Nucleus accumbens (tissue), 56 donors: ENCODE measurements around the gene TREML4.

Experiments used
- DNase-seq, 56 donors: peaks; one replicate each; lab custom pipeline; 2025; lab: John Stamatoyannopoulos, UW

TREML4 gene

GRCh38 chr6:41247882-41248705 lies 19.9 kb downstream of the TREML4 start:
- no peak for DNase-seq

DNA sequence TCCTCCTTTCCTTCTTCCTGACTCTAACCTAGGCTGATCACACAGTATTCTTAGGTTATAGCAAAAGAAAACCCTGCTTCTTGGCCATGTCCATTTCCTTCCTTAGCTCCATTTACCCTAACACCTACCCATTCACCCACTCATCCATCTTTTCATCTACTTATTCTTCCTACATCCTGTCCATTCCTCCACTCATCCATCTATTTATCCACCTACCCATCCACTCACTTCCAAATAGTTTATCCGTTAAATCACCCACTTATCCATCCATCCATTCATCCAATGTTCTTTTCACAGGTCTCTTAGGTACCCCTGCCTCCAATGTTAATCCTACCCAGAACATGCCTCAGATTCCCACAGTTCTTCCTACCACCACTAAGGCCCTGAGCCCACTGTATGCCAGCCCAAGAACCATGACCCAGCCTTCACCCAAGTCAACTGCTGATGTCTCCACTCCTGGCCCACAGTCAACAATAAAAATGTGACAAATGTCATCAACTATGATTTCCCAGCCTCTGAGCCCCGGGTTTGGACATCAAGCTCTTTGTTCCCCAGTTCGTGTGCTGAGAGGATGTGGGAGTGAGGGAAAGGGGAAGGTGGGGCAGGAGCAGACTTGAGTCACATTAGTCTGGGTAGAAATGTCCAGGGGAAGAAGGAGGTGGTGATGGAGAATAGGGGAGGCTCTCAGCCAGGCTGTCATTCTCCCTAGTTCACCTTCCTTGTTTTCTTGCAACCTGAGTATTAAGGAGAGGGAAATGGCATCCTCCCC lies 24.4 kb downstream of the TREML4 start:
- DNase-seq: no peak

DNA sequence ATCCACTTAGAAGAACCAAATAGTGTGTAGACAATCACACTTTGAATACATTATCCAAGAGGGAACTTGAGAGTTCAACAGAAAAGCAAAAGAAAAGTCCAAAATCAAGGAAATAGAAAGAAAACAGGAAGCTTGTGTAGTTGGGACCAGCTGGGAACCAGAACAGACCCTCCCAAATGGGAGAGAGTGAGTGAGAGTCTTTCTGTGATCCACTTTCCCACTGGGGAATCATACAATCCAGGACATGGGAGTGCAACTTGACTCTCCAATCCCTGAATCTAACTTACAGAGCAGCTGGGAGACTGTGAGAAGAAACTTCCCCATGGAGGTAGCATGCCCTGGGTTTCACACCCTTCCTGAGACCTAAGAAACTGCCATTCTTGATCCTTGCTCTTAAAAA lies 27.0 kb downstream of the TREML4 start:
- no peak for DNase-seq

GRCh38 chr6:41255638-41256246 lies 27.6 kb downstream of the TREML4 start:
- DNase-seq: no peak

DNA sequence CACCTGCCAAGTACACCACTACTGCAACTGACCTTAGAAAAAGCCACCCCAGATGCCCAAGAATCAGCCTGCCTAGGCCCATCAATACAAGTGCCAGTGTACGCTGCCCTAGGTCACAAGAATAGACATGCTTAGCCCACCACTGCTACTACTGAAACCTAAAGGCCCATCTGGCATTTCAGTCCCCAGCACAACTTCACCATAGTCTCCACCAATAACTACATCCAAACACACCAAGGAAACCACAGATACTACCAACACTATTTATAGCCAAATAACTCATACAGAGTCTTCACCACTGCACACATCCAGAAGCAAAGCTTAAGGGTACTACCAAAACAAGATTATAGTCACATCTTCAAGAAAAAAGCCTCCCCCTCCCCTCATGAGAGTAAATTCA lies 28.2 kb downstream of the TREML4 start:
- DNase-seq: no peak

GRCh38 chr6:41257369-41258195 lies 29.4 kb downstream of the TREML4 start:
- no peak for DNase-seq

GRCh38 chr6:41258196-41258493 lies 30.0 kb downstream of the TREML4 start:
- no peak for DNase-seq

DNA sequence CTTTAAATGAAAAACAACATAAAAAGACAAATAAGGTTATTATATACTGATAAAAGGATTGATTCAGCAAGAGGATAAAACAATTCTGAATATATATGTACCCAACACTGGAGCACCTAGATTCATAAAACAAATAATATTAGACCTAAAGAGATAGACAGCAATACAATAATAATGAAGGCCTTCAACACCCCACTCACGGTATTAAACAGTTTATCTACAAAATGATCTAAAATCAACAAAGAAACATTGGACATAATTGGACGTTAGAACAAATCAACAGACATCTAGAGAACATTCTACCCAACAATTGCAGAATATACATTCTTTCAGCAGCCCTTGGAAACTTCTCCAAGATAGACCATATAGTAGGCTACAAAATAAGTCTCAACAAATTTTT lies 34.3 kb downstream of the TREML4 start:
- DNase-seq: no peak

- DNase-seq: no peak
These were observed 35.1 kb downstream of the TREML4 start for GRCh38 chr6:41263267-41263666.

DNA sequence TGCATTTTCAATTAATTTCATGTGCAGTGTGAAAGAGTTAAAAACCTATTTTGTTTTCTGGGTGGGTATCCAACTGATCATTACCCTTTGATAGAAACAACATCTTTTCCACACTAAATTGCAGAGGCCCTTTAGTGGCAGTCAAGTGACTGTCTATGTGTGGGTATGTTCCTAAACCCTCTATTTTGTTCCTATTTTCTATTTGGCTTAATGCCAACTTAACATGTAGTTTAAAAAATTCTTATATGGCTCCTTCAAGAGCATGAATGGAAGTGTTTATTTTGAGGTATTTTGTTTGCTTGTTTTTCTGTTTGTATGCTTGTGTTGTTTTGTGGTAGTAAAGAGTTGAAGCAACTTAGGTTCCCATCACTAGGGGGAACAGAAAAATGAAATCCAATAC lies 38.4 kb downstream of the TREML4 start:
- DNase-seq: no peak

- no peak for DNase-seq
These were observed 40.3 kb downstream of the TREML4 start for GRCh38 chr6:41268478-41268877.

- DNase-seq: no peak
These were observed 41.0 kb downstream of the TREML4 start for GRCh38 chr6:41269166-41269565.

DNA sequence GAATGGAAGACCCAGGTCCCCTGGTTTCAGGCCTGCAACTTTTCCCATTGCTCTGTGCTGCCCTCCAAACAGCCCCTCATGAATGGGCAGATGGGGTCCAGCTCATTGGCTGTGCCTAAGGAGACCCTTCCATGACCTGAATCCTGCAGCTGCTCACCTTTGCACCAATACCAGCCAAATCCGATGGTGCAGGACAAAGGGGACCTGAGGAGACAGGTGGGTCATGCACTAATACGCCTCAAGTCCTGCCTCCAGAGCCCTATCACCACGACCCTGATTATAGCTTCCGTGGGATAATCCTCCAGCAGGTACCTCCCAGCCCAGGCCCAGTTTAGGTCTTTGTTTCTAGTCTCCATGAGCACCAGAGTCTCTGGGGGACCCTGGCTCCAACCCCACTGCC lies 41.6 kb downstream of the TREML4 start:
- no peak for DNase-seq

GRCh38 chr6:41271901-41272395 lies 43.8 kb downstream of the TREML4 start:
- peak in 7 of 56 donors; percentile 17 to 45 (median 32) for DNase-seq

DNA sequence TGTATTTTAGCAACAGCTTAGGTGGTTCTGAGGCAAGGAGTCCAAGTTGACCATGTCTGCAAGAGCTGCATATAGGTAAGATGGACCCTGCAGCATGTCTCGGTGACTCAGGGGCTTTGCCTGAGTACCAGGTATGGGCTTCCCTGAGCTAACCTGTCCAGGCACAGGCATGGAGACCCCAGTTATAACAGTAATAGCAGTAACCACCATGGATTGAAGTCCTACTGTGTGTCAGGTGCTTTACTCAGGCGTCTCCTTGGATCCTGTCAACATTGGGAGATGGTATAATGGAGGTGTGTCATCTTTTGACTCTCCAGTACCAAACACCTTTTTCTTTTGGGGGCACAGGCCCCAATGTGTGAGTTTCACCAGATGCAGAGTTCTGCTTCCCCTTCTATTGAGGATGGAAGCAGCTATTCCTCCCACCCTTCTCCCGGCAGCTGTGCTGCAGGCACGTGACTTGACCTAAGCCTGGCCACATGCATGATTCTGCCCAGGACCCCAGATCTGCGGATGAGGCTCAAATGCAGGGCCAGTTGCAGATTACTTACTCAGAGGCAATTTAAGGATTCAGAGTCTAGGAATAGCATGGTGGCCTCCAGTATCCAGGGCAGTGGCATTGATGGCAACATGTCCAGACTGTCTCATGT lies 44.6 kb downstream of the TREML4 start:
- DNase-seq: no peak

GRCh38 chr6:41273714-41274113 lies 45.6 kb downstream of the TREML4 start:
- no peak for DNase-seq

GRCh38 chr6:41274256-41274655 lies 46.1 kb downstream of the TREML4 start:
- DNase-seq: no peak

DNA sequence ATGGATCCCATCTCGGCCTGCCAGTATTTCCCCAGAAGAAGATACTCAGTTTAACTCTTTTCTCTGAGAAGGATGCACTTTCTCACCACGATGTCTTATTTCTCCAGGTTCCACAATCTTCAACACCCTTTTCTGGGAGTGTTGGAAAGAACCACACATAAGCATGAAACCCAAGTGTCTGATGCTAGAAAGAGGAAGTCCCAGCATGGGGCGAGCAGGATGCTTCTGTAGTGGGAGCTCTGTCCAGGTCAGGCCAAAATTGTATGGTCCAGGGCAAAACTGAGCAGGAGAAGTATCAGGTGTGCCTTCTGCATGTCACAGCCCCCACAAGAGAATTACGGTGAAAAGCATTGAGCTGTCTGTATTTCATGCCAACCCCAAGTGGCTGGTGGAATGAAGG lies 47.3 kb downstream of the TREML4 start:
- DNase-seq: no peak

GRCh38 chr6:41277605-41278004 lies 49.5 kb downstream of the TREML4 start:
- DNase-seq: no peak
